ENCODE data around the gene SNTB2. TPM values are rescaled to one million over a fixed set of nuclear protein-coding genes. Genes with fewer than 3 reads are reported as not detected.

SNTB2 gene
- total RNA-seq, 5 donors from 2014 or later (not counting 1 experiment from before 2014, with no cell fraction given): 13.2 to 23.1 (median 17.3) TPM

- H3K36me3 Mint-ChIP-seq: peaks cover 12% of the 10 kb centered on the region
- H3K4me1 ChIP-seq (ENCODE audit: control insufficient read depth in 1 of 2, extremely low read depth in 1 of 2, insufficient read depth in 2 of 2, low read length in 2 of 2): no peaks in the 10 kb centered on the region
- POLR2A ChIA-PET: interaction anchor here in 1 of 2 donors (1.0 kb wide), 1 partner anchor 46 kb away, joined by 3 read pairs; no protein-coding TSS in a partner anchor
Observed at GRCh38 chr16:69234460-69234859, 47.5 kb downstream of the SNTB2 start.

GRCh38 chr16:69236319-69236718 is 49.4 kb downstream of the SNTB2 start:
- H3K27ac ChIP-seq (ENCODE audit: low read length): no peak overlapping the region
- Mint-ChIP-seq H3K4me1 (peaks cover 0 to 6% (median 2%) of the 10 kb centered on the region in 3 donors), H3K4me3 (no peak overlapping the region), H3K36me3 (peaks cover 11% of the 10 kb centered on the region), H3K27me3 (no peaks in the 10 kb centered on the region), H3K9me3 (no peaks in the 10 kb centered on the region), H3K27ac (no peak overlapping the region)
- no peaks in the 10 kb centered on the region for H3K27me3 ChIP-seq (replicated peaks in 1 of 2; ENCODE audit: control insufficient read depth in 2 of 2, extremely low read depth in 1 of 2, insufficient read depth in 2 of 2, low read length in 1 of 2)
- ATAC-seq (replicated peaks in 1 of 4) (no peak), DNase-seq (no peak)
- H3K9me3 ChIP-seq: no peaks in the 10 kb centered on the region
- peaks cover 0 to 2% of the 10 kb centered on the region in 2 donors for H3K36me3 ChIP-seq (ENCODE audit: control insufficient read depth in 2 of 2, extremely low read depth in 1 of 2, insufficient read depth in 1 of 2, low read length in 1 of 2)
- no peaks in the 10 kb centered on the region for H3K4me1 ChIP-seq (ENCODE audit: control insufficient read depth in 1 of 2, extremely low read depth in 1 of 2, insufficient read depth in 2 of 2, low read length in 2 of 2)
- no peak overlapping the region for H3K4me3 ChIP-seq (ENCODE audit: control insufficient read depth in 1 of 2, extremely low read depth in 1 of 2, low read length in 1 of 2)
- POLR2A ChIA-PET: no interaction called here
- CTCF ChIA-PET: no interaction called here

More at GRCh38 chr16:69234460-69234859, 47.5 kb downstream of the SNTB2 start:
- Histone ChIP-seq H3K27ac (ENCODE audit: low read length) (no peak overlapping the region), H3K9me3 (no peaks in the 10 kb centered on the region), H3K4me3 (ENCODE audit: control insufficient read depth in 1 of 2, extremely low read depth in 1 of 2, low read length in 1 of 2) (no peak overlapping the region), H3K27me3 (replicated peaks in 1 of 2; ENCODE audit: control insufficient read depth in 2 of 2, extremely low read depth in 1 of 2, insufficient read depth in 2 of 2, low read length in 1 of 2) (no peaks in the 10 kb centered on the region), H3K36me3 (ENCODE audit: control insufficient read depth in 2 of 2, extremely low read depth in 1 of 2, insufficient read depth in 1 of 2, low read length in 1 of 2) (peaks cover 0 to 2% of the 10 kb centered on the region in 2 donors)
- Mint-ChIP-seq H3K9me3 (no peaks in the 10 kb centered on the region), H3K27me3 (no peaks in the 10 kb centered on the region), H3K4me3 (no peak overlapping the region), H3K27ac (no peak overlapping the region), H3K4me1 (peaks cover 0 to 4% (median 2%) of the 10 kb centered on the region in 3 donors)
- DNase-seq (no peak), ATAC-seq (replicated peaks in 1 of 4) (no peak)
- WGBS (ENCODE audit: insufficient coverage): 71% methylated on average over 1 of the region's 3 CpGs
- CTCF ChIA-PET: interaction anchor here in 1 of 2 donors (0.5 to 0.6 kb wide), 2 partner anchors 12 to 508 kb away, joined by 3 read pairs; no protein-coding TSS in a partner anchor

DNA sequence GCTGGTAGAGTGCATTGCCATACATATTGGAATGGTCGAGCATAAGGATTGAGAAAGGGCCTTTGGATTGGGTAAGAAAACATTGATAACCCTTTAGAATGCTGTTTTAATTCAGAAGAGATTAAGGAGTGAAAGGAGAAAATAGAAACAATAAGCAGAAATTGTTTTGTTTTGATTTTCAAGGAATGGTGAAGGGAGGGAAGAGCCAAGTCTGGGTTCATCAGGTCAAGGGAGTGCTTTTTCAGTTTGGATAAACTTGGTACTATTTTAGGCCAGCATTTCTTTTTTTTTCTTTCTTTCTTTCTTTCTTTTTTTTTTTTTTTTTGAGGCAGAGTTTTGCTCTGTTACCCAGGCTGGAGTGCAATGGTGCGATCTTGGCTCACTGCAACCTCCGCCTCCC is 50.3 kb downstream of the SNTB2 start:
- no peak overlapping the region for H3K4me3 ChIP-seq (ENCODE audit: control insufficient read depth in 1 of 2, extremely low read depth in 1 of 2, low read length in 1 of 2)
- no peak overlapping the region for H3K27ac ChIP-seq (ENCODE audit: low read length)
- peaks cover 0 to 2% of the 10 kb centered on the region in 2 donors for H3K36me3 ChIP-seq (ENCODE audit: control insufficient read depth in 2 of 2, extremely low read depth in 1 of 2, insufficient read depth in 1 of 2, low read length in 1 of 2)
- H3K27me3 Mint-ChIP-seq: no peaks in the 10 kb centered on the region
- DNase-seq: no peak
- H3K36me3 Mint-ChIP-seq: peaks cover 11% of the 10 kb centered on the region
- CTCF ChIA-PET: interaction anchor here in 1 of 2 donors (0.6 kb wide), 1 partner anchor 20 kb away, joined by 3 read pairs; no protein-coding TSS in a partner anchor
- H3K4me1 ChIP-seq (ENCODE audit: control insufficient read depth in 1 of 2, extremely low read depth in 1 of 2, insufficient read depth in 2 of 2, low read length in 2 of 2): no peaks in the 10 kb centered on the region
- no peak overlapping the region for H3K4me3 Mint-ChIP-seq
- peaks cover 0 to 6% (median 2%) of the 10 kb centered on the region in 3 donors for H3K4me1 Mint-ChIP-seq
- H3K27ac Mint-ChIP-seq: no peak overlapping the region
- WGBS (ENCODE audit: insufficient coverage): 100% methylated on average over 2 of the region's 3 CpGs
- no peaks in the 10 kb centered on the region for H3K9me3 ChIP-seq
- ATAC-seq (replicated peaks in 1 of 4): no peak
- H3K27me3 ChIP-seq (replicated peaks in 1 of 2; ENCODE audit: control insufficient read depth in 2 of 2, extremely low read depth in 1 of 2, insufficient read depth in 2 of 2, low read length in 1 of 2): no peaks in the 10 kb centered on the region
- no peaks in the 10 kb centered on the region for H3K9me3 Mint-ChIP-seq
- POLR2A ChIA-PET: no interaction called here

DNA sequence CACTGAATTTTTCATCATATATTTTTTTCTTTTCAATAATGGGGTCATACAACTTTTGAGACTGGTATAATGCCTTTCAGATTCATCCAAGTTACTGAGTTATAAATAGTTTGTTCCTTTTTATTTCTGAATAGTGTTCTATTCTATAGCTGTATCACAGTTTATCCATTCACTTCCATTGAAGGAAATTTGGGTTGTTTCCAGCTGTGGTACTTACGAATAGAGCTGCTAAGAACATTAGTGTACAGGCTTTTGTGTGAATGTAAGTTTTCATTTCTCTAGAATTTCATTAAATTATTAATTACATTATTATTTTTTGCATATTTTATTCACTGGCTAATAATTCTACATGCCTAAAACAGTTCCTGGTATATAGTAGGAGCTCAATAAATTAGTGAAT is 52.9 kb downstream of the SNTB2 start:
- no CpG with 5 or more reads among the region's 1 CpG for WGBS (ENCODE audit: insufficient coverage)
- no peak overlapping the region for H3K4me3 Mint-ChIP-seq
- no peaks in the 10 kb centered on the region for H3K9me3 ChIP-seq
- H3K27ac Mint-ChIP-seq: no peak overlapping the region
- H3K27ac ChIP-seq (ENCODE audit: low read length): no peak overlapping the region
- DNase-seq (no peak), ATAC-seq (replicated peaks in 1 of 4) (no peak)
- H3K4me1 Mint-ChIP-seq: peaks cover 0 to 6% (median 2%) of the 10 kb centered on the region in 3 donors
- no peaks in the 10 kb centered on the region for H3K4me1 ChIP-seq (ENCODE audit: control insufficient read depth in 1 of 2, extremely low read depth in 1 of 2, insufficient read depth in 2 of 2, low read length in 2 of 2)
- no peaks in the 10 kb centered on the region for H3K27me3 Mint-ChIP-seq
- peaks cover 0 to 2% of the 10 kb centered on the region in 2 donors for H3K36me3 ChIP-seq (ENCODE audit: control insufficient read depth in 2 of 2, extremely low read depth in 1 of 2, insufficient read depth in 1 of 2, low read length in 1 of 2)
- no peaks in the 10 kb centered on the region for H3K27me3 ChIP-seq (replicated peaks in 1 of 2; ENCODE audit: control insufficient read depth in 2 of 2, extremely low read depth in 1 of 2, insufficient read depth in 2 of 2, low read length in 1 of 2)
- peaks cover 4% of the 10 kb centered on the region for H3K36me3 Mint-ChIP-seq
- CTCF ChIA-PET: no interaction called here
- POLR2A ChIA-PET: no interaction called here
- no peaks in the 10 kb centered on the region for H3K9me3 Mint-ChIP-seq
- H3K4me3 ChIP-seq (ENCODE audit: control insufficient read depth in 1 of 2, extremely low read depth in 1 of 2, low read length in 1 of 2): no peak overlapping the region

GRCh38 chr16:69240331-69240730 is 53.4 kb downstream of the SNTB2 start:
- H3K4me3 Mint-ChIP-seq: no peak overlapping the region
- no peaks in the 10 kb centered on the region for H3K27me3 Mint-ChIP-seq
- H3K27ac ChIP-seq (ENCODE audit: low read length): no peak overlapping the region
- CTCF ChIA-PET: no interaction called here
- H3K27ac Mint-ChIP-seq: no peak overlapping the region
- peaks cover 5% of the 10 kb centered on the region for H3K36me3 Mint-ChIP-seq
- DNase-seq (no peak), ATAC-seq (replicated peaks in 1 of 4) (no peak)
- H3K9me3 Mint-ChIP-seq: no peaks in the 10 kb centered on the region
- POLR2A ChIA-PET: no interaction called here
- no peak overlapping the region for H3K4me3 ChIP-seq (ENCODE audit: control insufficient read depth in 1 of 2, extremely low read depth in 1 of 2, low read length in 1 of 2)
- H3K36me3 ChIP-seq (ENCODE audit: control insufficient read depth in 2 of 2, extremely low read depth in 1 of 2, insufficient read depth in 1 of 2, low read length in 1 of 2): peaks cover 0 to 2% of the 10 kb centered on the region in 2 donors
- H3K27me3 ChIP-seq (replicated peaks in 1 of 2; ENCODE audit: control insufficient read depth in 2 of 2, extremely low read depth in 1 of 2, insufficient read depth in 2 of 2, low read length in 1 of 2): no peaks in the 10 kb centered on the region
- no peaks in the 10 kb centered on the region for H3K9me3 ChIP-seq
- peaks cover 0 to 3% (median under 1%) of the 10 kb centered on the region in 3 donors for H3K4me1 Mint-ChIP-seq
- H3K4me1 ChIP-seq (ENCODE audit: control insufficient read depth in 1 of 2, extremely low read depth in 1 of 2, insufficient read depth in 2 of 2, low read length in 2 of 2): no peaks in the 10 kb centered on the region
- 100% methylated on average over 1 of the region's 2 CpGs for WGBS (ENCODE audit: insufficient coverage)

- H3K27ac Mint-ChIP-seq: no peak overlapping the region
- H3K4me3 Mint-ChIP-seq: no peak overlapping the region
- ATAC-seq (replicated peaks in 1 of 4) (no peak), DNase-seq (no peak)
- WGBS (ENCODE audit: insufficient coverage): 83% methylated on average over 4 of the region's 4 CpGs
- H3K36me3 ChIP-seq (ENCODE audit: control insufficient read depth in 2 of 2, extremely low read depth in 1 of 2, insufficient read depth in 1 of 2, low read length in 1 of 2): peaks cover 0 to 7% of the 10 kb centered on the region in 2 donors
- CTCF ChIA-PET: no interaction called here
- no peaks in the 10 kb centered on the region for H3K27me3 Mint-ChIP-seq
- no peaks in the 10 kb centered on the region for H3K9me3 ChIP-seq
- POLR2A ChIA-PET: no interaction called here
- no peaks in the 10 kb centered on the region for H3K4me1 ChIP-seq (ENCODE audit: control insufficient read depth in 1 of 2, extremely low read depth in 1 of 2, insufficient read depth in 2 of 2, low read length in 2 of 2)
- no peaks in the 10 kb centered on the region for H3K9me3 Mint-ChIP-seq
- H3K4me3 ChIP-seq (ENCODE audit: control insufficient read depth in 1 of 2, extremely low read depth in 1 of 2, low read length in 1 of 2): no peak overlapping the region
- peaks cover 12% of the 10 kb centered on the region for H3K36me3 Mint-ChIP-seq
- H3K4me1 Mint-ChIP-seq: peaks cover 0 to 2% (median 0%) of the 10 kb centered on the region in 3 donors
- H3K27me3 ChIP-seq (replicated peaks in 1 of 2; ENCODE audit: control insufficient read depth in 2 of 2, extremely low read depth in 1 of 2, insufficient read depth in 2 of 2, low read length in 1 of 2): no peaks in the 10 kb centered on the region
- no peak overlapping the region for H3K27ac ChIP-seq (ENCODE audit: low read length)
Observed at GRCh38 chr16:69241926-69242325, 55.0 kb downstream of the SNTB2 start.

All from T-cell (primary cell).